ENCODE measurements around the gene WEE1. TPM values are rescaled to one million over a fixed set of nuclear protein-coding genes. Genes with fewer than 3 reads are reported as not detected.

WEE1 gene
- polyA plus RNA-seq, 1 donor from 2014 or later, result 16.0 TPM

DNA sequence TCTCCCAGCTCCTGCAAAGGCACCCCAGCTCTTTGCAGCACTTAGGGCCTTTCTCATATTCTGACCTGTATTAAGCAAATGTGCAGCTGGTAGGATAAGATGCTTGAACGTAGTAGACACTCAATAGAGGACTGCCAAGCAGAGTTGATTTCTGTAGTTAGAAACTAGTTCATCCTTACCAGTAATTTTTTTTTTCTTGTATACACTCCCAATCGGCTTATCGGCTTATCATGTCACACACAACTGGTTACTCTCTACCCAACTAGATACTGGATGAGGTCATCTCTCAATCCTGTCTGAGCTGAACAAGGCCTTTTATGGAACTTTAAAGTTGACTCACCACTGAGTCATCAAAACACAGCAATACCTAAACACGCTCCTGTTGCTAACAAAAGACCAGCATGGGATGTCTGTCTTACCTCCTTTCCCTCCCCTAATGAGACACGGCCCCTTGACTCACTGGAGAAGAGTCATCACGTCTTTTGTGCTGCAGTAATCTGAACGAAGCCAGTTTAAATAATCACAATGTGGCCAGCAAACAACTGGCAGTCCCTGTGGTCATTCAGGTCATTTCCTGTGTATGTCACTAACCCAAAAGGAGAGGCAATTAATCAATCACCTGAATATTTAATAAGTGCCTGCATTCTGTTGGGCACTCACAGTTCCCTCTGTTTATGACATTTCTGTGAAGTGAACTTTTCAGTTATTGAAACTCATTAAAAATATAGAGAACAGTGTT lies 7.5 kb upstream of the WEE1 start:
- no peaks in the 10 kb centered on the region for H3K27me3 ChIP-seq (ENCODE audit: insufficient read depth, low read depth, low read length)
- no peak overlapping the region for H3K27ac ChIP-seq (ENCODE audit: low read length)
- H3K36me3 ChIP-seq (ENCODE audit: insufficient read depth, low read length), result no peaks in the 10 kb centered on the region
- no peak overlapping the region for H3K4me2 ChIP-seq (ENCODE audit: low read length)
- H3K79me2 ChIP-seq (replicated peaks; ENCODE audit: insufficient read depth, low read length), result no peaks in the 10 kb centered on the region
- no peaks in the 10 kb centered on the region for H3F3A ChIP-seq (ENCODE audit: insufficient read depth, low read length, poor library complexity, severe bottlenecking)
- H3K4me3 ChIP-seq (ENCODE audit: low read length), result no peak overlapping the region
- TF ChIP-seq EZH2 (IDR thresholded peaks at IDR 0.05; ENCODE audit: borderline replicate concordance, insufficient read depth, low read length, poor library complexity, severe bottlenecking) (no peak), TAF1 (IDR thresholded peaks at IDR 0.05; ENCODE audit: low read depth) (no peak), REST (IDR thresholded peaks at IDR 0.05; ENCODE audit: borderline replicate concordance) (no peak), MXI1 (conservative IDR thresholded peaks at IDR 0.05; ENCODE audit: poor library complexity, severe bottlenecking) (no peak), EP300 (conservative IDR thresholded peaks at IDR 0.05; ENCODE audit: poor library complexity, severe bottlenecking) (no peak), RAD21 (conservative IDR thresholded peaks at IDR 0.05) (no peak), POLR2AphosphoS5 (IDR thresholded peaks at IDR 0.05) (no peak), SMC3 (conservative IDR thresholded peaks at IDR 0.05; ENCODE audit: poor library complexity) (no peak)
- TF ChIP-seq, protein P1, sequence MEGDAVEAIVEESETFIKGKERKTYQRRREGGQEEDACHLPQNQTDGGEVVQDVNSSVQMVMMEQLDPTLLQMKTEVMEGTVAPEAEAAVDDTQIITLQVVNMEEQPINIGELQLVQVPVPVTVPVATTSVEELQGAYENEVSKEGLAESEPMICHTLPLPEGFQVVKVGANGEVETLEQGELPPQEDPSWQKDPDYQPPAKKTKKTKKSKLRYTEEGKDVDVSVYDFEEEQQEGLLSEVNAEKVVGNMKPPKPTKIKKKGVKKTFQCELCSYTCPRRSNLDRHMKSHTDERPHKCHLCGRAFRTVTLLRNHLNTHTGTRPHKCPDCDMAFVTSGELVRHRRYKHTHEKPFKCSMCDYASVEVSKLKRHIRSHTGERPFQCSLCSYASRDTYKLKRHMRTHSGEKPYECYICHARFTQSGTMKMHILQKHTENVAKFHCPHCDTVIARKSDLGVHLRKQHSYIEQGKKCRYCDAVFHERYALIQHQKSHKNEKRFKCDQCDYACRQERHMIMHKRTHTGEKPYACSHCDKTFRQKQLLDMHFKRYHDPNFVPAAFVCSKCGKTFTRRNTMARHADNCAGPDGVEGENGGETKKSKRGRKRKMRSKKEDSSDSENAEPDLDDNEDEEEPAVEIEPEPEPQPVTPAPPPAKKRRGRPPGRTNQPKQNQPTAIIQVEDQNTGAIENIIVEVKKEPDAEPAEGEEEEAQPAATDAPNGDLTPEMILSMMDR (IDR thresholded peaks at IDR 0.05; ENCODE audit: poor library complexity, severe bottlenecking), result no peak
- H3K9me2 ChIP-seq (ENCODE audit: insufficient read depth, low read length), result no peaks in the 10 kb centered on the region
- no peaks in the 10 kb centered on the region for H3K9me3 ChIP-seq (ENCODE audit: low read length)
- H4K20me1 ChIP-seq (ENCODE audit: insufficient read depth), result no peaks in the 10 kb centered on the region
- H2AFZ ChIP-seq (ENCODE audit: low read depth, low read length), result no peak overlapping the region
- H3K9ac ChIP-seq (ENCODE audit: low read length), result no peak overlapping the region

- Histone ChIP-seq H3K9me3 (ENCODE audit: low read length) (no peaks in the 10 kb centered on the region), H3K4me3 (ENCODE audit: low read length) (no peak overlapping the region), H2AFZ (ENCODE audit: low read depth, low read length) (no peak overlapping the region), H3K79me2 (replicated peaks; ENCODE audit: insufficient read depth, low read length) (no peaks in the 10 kb centered on the region), H3K36me3 (ENCODE audit: insufficient read depth, low read length) (no peaks in the 10 kb centered on the region), H3K27me3 (ENCODE audit: insufficient read depth, low read depth, low read length) (no peaks in the 10 kb centered on the region), H3K9ac (ENCODE audit: low read length) (no peak overlapping the region), H3K4me2 (ENCODE audit: low read length) (no peak overlapping the region), H3F3A (ENCODE audit: insufficient read depth, low read length, poor library complexity, severe bottlenecking) (no peaks in the 10 kb centered on the region), H3K9me2 (ENCODE audit: insufficient read depth, low read length) (no peaks in the 10 kb centered on the region), H4K20me1 (ENCODE audit: insufficient read depth) (no peaks in the 10 kb centered on the region), H3K27ac (ENCODE audit: low read length) (no peak overlapping the region)
- no peak for TF ChIP-seq RAD21 (conservative IDR thresholded peaks at IDR 0.05)
- TF ChIP-seq MXI1 (conservative IDR thresholded peaks at IDR 0.05; ENCODE audit: poor library complexity, severe bottlenecking), result no peak
- TF ChIP-seq TAF1 (IDR thresholded peaks at IDR 0.05; ENCODE audit: low read depth), result no peak
- no peak for TF ChIP-seq EP300 (conservative IDR thresholded peaks at IDR 0.05; ENCODE audit: poor library complexity, severe bottlenecking)
- no peak for TF ChIP-seq EZH2 (IDR thresholded peaks at IDR 0.05; ENCODE audit: borderline replicate concordance, insufficient read depth, low read length, poor library complexity, severe bottlenecking)
- no peak for TF ChIP-seq REST (IDR thresholded peaks at IDR 0.05; ENCODE audit: borderline replicate concordance)
- TF ChIP-seq, protein P1 (IDR thresholded peaks at IDR 0.05; ENCODE audit: poor library complexity, severe bottlenecking), result no peak
- TF ChIP-seq SMC3 (conservative IDR thresholded peaks at IDR 0.05; ENCODE audit: poor library complexity), result no peak
- TF ChIP-seq POLR2AphosphoS5 (IDR thresholded peaks at IDR 0.05), result no peak
These were observed 6.9 kb upstream of the WEE1 start for GRCh38 chr11:9566561-9567063.
